ENCODE data around the gene TWNK.

The TWNK gene

GRCh38 chr10:101013365-101013825, 26.1 kb downstream of the TWNK start:
- FAIRE-seq, result no peak

GRCh38 chr10:101014230-101014884, 27.0 kb downstream of the TWNK start:
- no peak for FAIRE-seq

- no peak for FAIRE-seq
Measured at GRCh38 chr10:101014966-101015581, 27.7 kb downstream of the TWNK start.

GRCh38 chr10:101015582-101015973, 28.2 kb downstream of the TWNK start:
- FAIRE-seq, result no peak

GRCh38 chr10:101016814-101017213, 29.5 kb downstream of the TWNK start:
- FAIRE-seq, result no peak

GRCh38 chr10:101018118-101018599, 30.8 kb downstream of the TWNK start:
- no peak for FAIRE-seq

GRCh38 chr10:101018600-101019439, 31.5 kb downstream of the TWNK start:
- no peak for FAIRE-seq

- no peak for FAIRE-seq
Measured at GRCh38 chr10:101019440-101019703, 32.0 kb downstream of the TWNK start.

GRCh38 chr10:101020427-101021075, 33.2 kb downstream of the TWNK start:
- no peak for FAIRE-seq

GRCh38 chr10:101021239-101021638, 33.9 kb downstream of the TWNK start:
- no peak for FAIRE-seq

- FAIRE-seq, result no peak
Measured at GRCh38 chr10:101021692-101022251, 34.4 kb downstream of the TWNK start.

GRCh38 chr10:101022967-101023705, 35.8 kb downstream of the TWNK start:
- no peak for FAIRE-seq

GRCh38 chr10:101027106-101027720, 39.9 kb downstream of the TWNK start:
- FAIRE-seq, result no peak

- FAIRE-seq, result no peak
Measured at GRCh38 chr10:101028446-101029337, 41.3 kb downstream of the TWNK start.

- FAIRE-seq, result no peak
Measured at GRCh38 chr10:101029520-101030295, 42.4 kb downstream of the TWNK start.

- no peak for FAIRE-seq
Measured at GRCh38 chr10:101030496-101031127, 43.3 kb downstream of the TWNK start.

- FAIRE-seq, result no peak
Measured at GRCh38 chr10:101031128-101031795, 43.9 kb downstream of the TWNK start, which contains the start of the genes PDZD7 and SFXN3. PDZD7 (minus strand) TSS chr10:101031129; CDS start chr10:101030219, 910 bp downstream. SFXN3 (plus strand) TSS chr10:101031234; CDS start chr10:101034695, 3,461 bp downstream.

GRCh38 chr10:101031796-101032636, 44.7 kb downstream of the TWNK start:
- no peak for FAIRE-seq

All from islet of Langerhans (tissue), 1 donor.